Left forelimb (tissue), 1 donor: ENCODE measurements around the gene XXYLT1.

Experiments
- DNase-seq: peaks from one replicate; pipeline ENCODE4 v3.0.0-alpha.2; 2018; ENCODE audit warnings: low spot score

XXYLT1 gene

DNA sequence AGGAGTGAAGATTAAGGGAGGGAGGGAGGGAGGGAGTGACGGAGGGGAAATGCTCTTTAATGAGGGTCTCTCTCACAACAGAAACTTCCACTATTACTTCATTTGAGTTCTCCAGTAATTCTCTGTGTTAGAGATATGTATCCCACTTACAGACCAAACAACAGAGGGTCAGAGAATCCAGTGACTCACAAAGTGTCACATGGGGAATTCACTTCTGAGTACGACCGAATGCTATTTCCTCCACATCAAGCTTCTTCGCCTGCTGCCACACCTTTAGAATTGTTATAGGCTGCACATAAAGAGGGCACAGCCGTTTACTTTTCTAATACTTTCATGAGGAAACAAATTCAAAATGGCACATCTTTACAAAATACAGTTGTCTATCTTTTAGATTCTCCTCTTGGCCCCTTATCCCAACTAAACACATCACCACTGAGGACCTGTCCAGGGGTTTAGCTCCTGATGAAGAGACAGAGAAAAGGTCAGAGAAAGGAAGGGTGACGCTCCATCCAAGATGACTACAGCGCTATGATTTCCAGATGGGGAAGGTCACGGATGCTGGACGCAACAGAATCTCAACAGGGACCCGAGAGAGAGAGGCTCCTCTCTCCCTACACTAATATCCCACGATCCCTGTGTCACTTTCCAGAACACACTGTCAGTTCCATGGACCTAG lies 119.0 kb downstream of the XXYLT1 start:
- no peak for DNase-seq

GRCh38 chr3:195151402-195151801 lies 119.6 kb downstream of the XXYLT1 start:
- DNase-seq, result no peak

DNA sequence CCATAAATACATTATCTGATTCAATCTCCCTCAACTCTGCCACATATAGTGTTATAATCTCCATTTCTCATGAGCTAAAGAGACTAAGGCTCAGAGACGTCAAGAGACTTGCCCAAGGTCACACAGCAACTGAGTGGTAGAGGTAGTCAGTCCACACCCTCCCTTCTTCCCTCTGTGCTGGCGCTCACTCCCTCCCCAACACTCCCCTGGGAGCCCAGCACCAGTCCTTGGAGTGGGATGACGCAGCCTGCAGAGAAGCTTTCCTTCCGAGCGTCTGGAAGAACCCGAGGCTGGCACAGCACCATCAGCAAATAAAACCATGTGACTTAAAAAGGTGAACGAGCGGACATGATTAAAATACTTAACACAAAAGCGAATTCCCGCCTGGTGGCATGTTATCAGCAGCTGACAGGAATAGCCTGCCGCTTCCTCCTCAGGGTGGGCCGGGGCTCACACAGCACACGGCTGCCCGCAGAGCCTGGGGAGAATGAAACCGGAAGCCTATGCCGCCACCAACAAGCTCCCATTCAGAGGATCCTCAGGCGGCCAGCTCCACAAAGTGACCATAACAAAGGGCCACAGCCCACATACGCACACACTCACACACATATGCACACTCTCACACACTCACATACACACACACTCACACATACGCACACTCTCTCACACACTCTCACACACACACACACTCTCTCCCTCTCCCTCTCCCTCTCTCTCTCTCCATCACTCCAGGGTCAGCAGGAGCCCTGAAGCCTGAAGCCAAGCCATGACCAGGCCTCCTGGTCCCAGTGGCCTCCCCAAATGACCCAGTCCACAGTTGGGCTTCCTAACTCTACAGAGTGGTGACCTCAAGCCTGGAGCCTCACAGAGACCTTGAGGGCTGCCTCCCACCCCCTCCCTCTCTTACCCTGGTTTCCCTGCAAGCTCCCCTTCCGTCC lies 120.5 kb downstream of the XXYLT1 start:
- no peak for DNase-seq

DNA sequence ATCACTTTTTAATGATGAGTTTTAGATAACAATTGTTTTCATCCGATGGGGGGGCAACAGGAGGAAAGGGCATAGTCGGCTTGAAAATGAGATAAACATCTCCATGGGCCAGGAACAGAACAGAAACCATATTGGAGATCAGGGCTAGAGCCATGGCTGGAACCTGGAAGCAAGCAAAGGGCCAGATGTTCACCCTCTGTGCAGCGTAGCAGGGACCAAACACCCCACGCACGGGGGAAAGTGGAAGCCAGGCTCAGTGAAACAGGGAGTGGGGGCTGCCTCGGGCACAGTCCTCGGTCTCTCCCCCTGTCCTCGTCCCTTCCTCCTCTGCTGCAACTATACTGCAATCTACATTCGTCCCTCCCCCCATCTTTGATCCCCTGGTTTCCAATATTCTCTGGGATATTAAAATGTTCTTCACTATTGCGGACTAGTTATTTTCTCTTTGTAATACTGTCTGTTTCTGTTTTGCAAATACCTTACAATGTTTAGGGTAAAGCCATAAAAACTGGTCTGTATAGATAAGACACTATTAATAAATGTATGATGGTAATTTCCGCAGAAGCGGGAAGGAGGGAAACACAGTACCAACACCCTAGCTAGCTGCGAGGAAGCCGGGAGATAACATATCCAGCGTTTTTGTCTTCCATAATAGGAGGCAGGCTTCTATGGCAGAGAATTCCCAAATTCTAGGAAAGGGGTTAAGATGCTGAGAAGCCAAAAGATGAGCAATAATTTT lies 121.5 kb downstream of the XXYLT1 start:
- no peak for DNase-seq

DNA sequence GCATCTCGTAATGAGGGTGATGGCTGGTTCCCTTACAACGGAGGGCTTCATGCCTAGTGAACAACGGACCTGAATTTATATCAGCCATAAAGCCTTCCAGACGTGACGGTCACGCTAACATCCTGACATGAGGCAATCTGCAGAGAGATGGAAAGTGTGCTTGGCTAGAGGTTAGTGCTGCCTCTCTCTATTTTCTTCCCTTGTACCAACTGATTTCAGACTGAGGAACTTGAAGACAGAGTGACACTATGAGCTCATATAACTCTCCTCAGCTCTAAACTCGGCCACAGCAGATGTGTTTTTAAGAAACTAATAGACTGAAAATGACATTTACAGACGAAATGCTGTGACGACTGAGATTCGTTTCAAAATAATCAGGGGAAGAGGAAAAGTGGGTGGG lies 122.4 kb downstream of the XXYLT1 start:
- DNase-seq, result no peak

GRCh38 chr3:195147649-195148080 lies 123.3 kb downstream of the XXYLT1 start:
- no peak for DNase-seq

- no peak for DNase-seq
These were observed 124.8 kb downstream of the XXYLT1 start for GRCh38 chr3:195146131-195146530.

GRCh38 chr3:195145579-195145978 lies 125.4 kb downstream of the XXYLT1 start:
- DNase-seq, result no peak

DNA sequence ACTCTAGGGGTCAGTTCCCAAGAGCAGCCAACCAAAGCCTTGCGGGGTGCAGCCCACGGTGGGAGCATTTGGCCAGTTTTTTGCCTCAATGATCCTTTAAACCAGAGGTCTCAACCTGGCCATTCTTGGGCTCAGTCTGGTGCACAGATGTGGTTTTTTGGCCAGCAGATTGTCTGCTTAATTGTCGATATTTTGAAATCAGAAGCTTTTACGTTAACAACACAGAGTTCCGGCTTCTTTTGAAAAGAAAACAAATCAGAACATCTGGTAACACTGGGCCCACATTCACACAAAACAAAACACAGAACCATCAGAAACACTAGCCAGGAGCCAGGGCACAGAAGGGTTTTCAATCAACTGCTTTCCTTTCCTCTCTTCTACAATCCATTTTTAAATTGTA lies 127.7 kb downstream of the XXYLT1 start:
- DNase-seq, result no peak

- DNase-seq, result no peak
These were observed 128.4 kb downstream of the XXYLT1 start for GRCh38 chr3:195142519-195142918.

DNA sequence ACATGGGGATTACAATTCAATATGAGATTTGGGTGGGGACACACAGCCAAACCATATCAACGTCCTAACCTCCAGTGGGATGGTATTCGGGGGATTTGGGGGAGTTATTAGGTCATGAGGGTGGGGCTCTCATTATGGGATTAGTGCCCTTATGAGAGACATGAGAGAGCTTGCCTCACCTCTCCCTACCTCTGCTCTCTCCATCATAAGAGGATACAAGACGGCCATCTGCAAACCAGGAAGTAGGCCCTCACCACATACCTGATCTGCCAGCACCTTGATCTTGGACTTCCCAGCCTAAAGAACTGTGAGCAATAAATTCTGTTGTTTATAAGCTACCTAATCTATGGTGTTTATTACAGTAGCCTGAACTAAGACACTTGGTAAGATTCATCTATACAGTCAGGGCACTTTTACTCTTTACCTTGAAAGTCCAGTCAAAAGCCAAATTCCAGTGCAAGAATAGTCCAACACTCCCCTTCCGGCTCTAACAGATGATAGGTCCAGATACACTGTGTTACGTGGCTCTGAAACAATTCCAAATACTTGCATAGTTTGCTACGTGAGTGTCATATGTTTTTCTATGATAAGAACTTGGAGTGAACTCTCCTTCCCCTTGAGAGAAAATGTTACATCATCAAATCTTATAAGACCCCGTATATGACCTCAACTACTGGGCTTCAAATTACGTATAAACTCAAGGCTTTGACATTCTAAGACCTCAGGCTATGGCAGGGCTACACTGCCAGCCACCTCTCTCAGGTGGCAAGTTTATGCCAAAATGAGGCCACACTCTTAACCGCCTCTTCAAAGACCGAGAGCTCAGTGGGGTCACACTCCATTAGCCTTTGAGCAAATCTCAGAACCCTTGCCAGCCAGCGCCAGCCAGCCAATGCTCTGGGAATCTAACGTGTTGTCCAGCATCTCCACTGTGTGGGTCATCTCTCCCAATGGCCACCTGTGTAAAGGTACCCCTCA lies 129.9 kb downstream of the XXYLT1 start:
- DNase-seq, result no peak

DNA sequence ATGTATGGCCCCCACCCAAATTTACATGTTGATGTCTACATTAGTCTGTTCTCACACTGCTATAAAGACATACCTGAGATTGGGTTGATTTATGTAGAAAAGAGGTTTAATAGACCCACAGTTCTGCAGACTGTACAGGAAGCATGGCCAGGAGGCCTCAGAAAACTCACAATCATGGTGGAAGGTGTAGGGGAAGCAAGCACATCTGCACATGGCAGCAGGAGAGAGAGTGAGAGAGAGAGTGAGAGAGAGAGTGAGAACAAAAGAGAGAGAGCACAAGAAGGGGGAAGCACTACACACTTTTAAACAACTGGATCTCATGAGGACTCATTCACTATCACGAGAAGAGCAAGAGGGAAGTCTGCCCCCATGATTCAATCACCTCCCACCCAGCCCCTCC lies 130.5 kb downstream of the XXYLT1 start:
- no peak for DNase-seq

DNA sequence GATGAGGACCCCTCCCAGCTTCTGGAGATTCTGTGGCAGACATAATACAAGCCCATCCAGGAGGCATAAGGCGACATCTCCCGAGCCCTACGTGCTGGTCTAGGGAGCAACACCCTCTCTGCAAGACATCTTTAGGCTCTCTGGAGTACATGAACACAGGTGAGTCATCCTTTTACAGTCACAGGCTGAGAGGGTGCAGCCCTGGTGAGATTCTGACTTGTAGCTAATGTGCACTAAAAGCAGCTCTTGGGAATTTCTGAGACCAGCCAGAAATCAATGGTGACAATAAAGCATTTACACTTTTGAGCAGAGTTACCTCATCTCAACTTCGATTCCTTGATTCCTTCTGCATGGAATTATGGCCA lies 131.1 kb downstream of the XXYLT1 start:
- no peak for DNase-seq

- DNase-seq, result no peak
These were observed 131.7 kb downstream of the XXYLT1 start for GRCh38 chr3:195139091-195139875.

- no peak for DNase-seq
These were observed 133.0 kb downstream of the XXYLT1 start for GRCh38 chr3:195137638-195138588.

GRCh38 chr3:195135917-195136316 lies 135.0 kb downstream of the XXYLT1 start:
- DNase-seq, result no peak

GRCh38 chr3:195134431-195134830 lies 136.5 kb downstream of the XXYLT1 start:
- no peak for DNase-seq

DNA sequence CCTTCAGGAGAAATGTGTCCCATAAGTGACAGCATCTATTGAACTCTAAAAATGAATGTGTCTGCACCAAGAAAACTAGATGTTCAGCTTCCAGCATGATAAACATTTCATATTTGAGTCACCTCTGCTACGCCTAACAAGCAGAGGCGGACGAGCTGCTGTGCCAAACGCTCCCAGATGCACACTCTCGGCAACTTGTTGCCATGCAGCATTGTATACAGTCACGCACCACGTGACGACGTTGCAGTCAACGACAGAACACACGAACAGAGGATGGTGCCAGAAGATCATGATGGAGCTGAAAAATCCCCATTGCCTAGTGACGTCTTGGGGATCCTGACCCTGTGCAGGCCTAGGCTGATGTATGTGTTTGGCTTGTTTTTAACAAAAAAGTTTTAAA lies 137.5 kb downstream of the XXYLT1 start:
- no peak for DNase-seq

GRCh38 chr3:195133013-195133412 lies 137.9 kb downstream of the XXYLT1 start:
- no peak for DNase-seq
